Superior temporal gyrus (tissue), 1 donor: ENCODE measurements around the gene GIMAP1.

Experiments used
- DNase-seq: peaks from one replicate; pipeline ENCODE4 v3.0.0-alpha.2; 2016; ENCODE audit errors: extremely low spot score

Gene GIMAP1

GRCh38 chr7:150722431-150722931, 6.1 kb downstream of the GIMAP1 start:
- DNase-seq = peak; percentile 28

- DNase-seq = no peak
Measured at GRCh38 chr7:150723467-150723866, 7.1 kb downstream of the GIMAP1 start.

- DNase-seq = no peak
Measured at GRCh38 chr7:150727381-150727780, 11.0 kb downstream of the GIMAP1 start.

- DNase-seq = no peak
Measured at GRCh38 chr7:150728011-150728410, 11.6 kb downstream of the GIMAP1 start.

- DNase-seq = no peak
Measured at GRCh38 chr7:150728609-150729008, 12.2 kb downstream of the GIMAP1 start.

GRCh38 chr7:150731916-150732315, 15.5 kb downstream of the GIMAP1 start:
- DNase-seq = no peak

GRCh38 chr7:150732786-150733481, 16.5 kb downstream of the GIMAP1 start:
- DNase-seq = no peak

GRCh38 chr7:150733482-150734095, 17.2 kb downstream of the GIMAP1 start:
- no peak for DNase-seq

- no peak for DNase-seq
Measured at GRCh38 chr7:150734254-150734653, 17.8 kb downstream of the GIMAP1 start.

- no peak for DNase-seq
Measured at GRCh38 chr7:150735596-150736358, 19.4 kb downstream of the GIMAP1 start.

- no peak for DNase-seq
Measured at GRCh38 chr7:150736864-150737263, 20.5 kb downstream of the GIMAP1 start.

- DNase-seq = no peak
Measured at GRCh38 chr7:150737265-150738055, 21.0 kb downstream of the GIMAP1 start, which contains the start of gene GIMAP5. GIMAP5 (plus strand) TSS chr7:150737418; CDS start chr7:150740885, 3,467 bp downstream.

GRCh38 chr7:150738092-150738491, 21.7 kb downstream of the GIMAP1 start:
- no peak for DNase-seq

GRCh38 chr7:150738591-150739001, 22.2 kb downstream of the GIMAP1 start:
- no peak for DNase-seq

- DNase-seq = no peak
Measured at GRCh38 chr7:150739033-150739432, 22.6 kb downstream of the GIMAP1 start.

- DNase-seq = no peak
Measured at GRCh38 chr7:150740053-150740452, 23.6 kb downstream of the GIMAP1 start.

- no peak for DNase-seq
Measured at GRCh38 chr7:150742286-150742968, 26.0 kb downstream of the GIMAP1 start.

- no peak for DNase-seq
Measured at GRCh38 chr7:150744041-150744656, 27.7 kb downstream of the GIMAP1 start.

GRCh38 chr7:150745086-150745485, 28.7 kb downstream of the GIMAP1 start:
- DNase-seq = no peak

- no peak for DNase-seq
Measured at GRCh38 chr7:150745876-150746275, 29.5 kb downstream of the GIMAP1 start.

- no peak for DNase-seq
Measured at GRCh38 chr7:150746921-150747320, 30.5 kb downstream of the GIMAP1 start.
